CD4-positive, alpha-beta T cell treated with Interleukin-4 for 1 hour (primary cell): ENCODE results near the gene ABHD16A.
"Not testable (repeated sequence)": the region's sequence is repeated elsewhere in the genome, so short reads cannot be mapped to it uniquely, and the experiment has no call there.

Source experiments
- DNase-seq, 2 donors: peaks; one replicate each; pipeline ENCODE4 v3.0.0-alpha.2; 2020 to 2022

Gene ABHD16A

DNA sequence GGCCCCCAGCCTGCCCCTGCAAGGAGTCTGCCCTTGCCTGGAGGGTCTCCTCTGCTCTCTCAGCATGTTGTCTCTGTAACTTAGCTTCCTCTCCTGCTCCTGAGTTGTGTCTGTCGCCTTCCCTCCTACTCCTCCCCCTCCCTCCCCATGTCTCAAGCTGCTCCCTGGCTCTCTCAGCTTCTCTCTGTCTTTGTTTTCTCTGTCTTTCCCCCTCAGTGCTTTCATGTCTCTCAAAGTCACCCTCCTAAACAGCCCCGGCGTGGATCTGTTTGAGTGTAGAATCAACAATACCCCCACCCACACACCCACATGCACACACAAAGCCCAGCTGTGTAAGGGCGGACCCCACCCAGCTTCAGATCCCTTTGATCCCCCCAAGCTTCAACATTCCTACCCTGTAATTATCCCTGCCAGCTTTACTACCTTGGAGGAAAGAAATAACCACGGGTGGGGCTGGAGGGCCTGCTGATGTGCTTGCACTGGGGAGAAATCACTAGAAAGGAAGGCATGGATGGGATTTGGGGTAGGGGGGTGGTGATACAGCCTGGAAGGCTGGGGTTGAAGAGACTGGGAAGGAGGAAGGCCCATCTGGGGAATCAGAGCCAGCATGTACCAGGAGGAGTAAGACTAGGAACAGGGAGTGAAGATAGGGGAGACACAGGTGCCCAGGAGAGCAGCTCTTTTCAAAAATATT, 11.0 kb upstream of the ABHD16A start:
- no peak for DNase-seq

DNA sequence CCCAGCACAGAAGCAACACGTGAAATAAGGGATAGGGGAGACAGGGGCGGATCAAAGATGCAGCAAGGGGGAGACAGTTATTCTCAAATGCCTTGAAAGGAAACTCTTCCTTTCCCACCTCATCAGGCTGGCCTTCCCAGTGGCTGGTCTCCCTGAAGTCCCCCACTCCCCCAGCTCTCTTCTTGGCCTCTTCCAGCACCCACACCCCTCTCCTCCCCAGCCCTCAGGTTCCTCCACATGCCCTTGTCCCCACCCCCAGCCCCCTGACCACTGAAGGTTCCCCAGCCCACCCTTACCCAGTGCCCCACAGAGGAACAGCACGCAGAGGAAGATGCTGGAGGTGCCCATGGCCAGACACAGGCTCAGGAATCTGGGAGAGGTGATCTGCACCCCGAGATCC, 10.3 kb upstream of the ABHD16A start:
- DNase-seq = no peak

DNA sequence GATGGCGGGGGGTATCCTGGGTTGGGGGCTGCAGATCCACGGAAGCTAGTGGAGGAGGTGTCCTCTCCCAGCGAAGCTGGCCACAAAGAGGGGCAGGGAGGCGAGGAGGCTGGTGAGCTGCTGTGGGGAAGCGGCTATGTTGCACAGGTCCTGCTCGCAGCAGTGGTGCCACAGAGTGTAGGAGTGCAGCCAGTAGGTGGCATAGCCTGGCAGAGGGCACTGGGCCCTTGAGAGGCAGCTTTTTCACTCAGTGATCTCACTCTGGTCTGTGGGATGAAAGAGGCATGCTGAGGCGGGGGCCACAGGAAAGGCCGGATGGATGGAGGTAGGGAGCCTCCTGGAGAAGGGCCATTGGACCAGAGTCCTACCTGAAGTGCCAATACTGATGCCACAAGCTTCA, 9.2 kb upstream of the ABHD16A start:
- DNase-seq = peak; percentile 28 to 35

DNA sequence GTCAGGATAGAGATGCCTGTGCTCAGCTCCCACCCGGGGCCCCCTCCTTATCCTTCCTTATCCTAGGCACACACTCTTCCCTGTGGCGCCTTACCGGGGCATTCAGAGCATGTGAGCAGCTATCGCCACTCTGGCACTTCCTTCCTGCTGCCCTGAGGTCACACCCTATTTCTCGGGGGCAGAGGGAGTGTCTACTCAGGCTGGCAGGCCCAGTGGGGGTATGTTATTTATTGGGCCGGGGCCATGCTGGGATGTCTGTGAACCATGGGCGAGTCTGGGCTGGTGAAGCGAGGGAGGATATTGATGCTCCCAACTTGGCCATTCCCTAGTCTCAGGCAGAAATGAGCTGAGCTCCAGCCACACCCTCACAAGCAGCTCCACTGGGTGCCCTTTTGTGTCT, 8.1 kb upstream of the ABHD16A start:
- peak in 1 of 2 donors; percentile 24 for DNase-seq

DNA sequence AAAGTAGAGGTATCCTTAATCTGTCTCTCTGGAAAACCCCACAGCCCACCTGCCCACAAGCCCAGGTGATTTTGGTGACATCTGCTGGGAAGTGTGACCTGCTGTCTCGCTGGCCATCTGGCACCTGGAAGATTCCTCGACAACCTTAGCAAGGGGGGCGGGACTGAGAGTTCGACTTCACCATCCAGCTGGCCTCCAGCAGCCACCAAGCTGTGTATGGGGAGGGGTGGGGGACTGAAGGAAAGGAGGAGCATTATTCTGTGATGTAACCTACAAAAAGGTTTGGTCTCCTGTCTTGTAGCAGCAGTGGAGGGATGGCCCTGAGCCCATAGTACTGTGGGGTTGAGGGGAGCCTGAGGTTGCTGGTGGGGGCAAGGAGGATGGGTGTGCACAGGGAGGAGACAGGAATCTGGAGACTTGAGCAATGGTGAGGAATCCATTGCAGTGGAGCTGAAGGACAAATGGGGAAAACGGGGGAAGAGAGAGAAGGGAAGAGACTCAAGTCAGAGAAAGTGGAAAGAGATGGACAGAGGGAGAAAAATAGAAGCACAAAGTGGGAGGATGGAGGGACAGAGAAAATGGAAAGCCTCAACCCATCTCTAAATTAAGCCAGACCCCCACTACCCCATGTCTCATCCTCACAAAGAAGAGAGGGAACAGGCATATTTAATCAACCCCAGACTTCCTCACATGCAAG, 7.5 kb upstream of the ABHD16A start:
- no peak for DNase-seq

DNA sequence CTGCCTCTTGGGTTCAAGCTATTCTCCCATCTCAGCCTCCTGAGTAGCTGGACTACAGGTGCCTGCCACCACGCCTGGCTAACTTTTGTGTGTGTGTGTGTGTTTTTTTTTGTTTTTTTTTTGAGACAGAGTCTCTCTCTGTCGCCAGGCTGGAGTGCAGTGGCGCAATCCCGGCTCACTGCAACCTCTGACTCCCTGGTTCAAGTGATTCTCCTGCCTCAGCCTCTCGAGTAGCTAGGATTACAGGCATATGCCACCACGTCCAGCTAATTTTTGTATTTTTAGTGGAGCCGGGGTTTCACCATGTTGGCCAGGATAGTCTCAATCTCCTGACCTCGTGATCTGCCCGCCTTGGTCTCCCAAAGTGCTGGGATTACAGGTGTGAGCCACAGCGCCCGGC, 6.0 kb upstream of the ABHD16A start:
- DNase-seq = not testable (repeated sequence)

DNA sequence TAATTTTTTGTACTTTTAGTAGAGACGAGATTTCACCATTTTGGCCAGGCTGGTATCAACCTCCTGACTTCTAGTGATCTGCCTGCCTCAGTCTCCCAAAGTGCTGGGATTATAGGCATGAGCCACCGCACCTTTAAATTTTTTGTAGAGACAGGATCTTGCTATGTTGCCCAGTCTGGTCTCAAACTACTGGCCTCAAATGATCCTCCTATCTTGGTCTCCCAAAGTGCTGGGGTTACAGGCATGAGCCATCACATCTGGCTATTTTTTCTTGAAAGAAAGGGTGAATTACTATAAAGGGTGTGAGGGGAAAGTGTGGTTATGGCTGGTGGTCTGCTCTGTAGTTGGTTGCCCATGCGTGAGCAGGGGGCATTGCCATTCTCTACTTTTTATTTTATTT, 5.1 kb upstream of the ABHD16A start:
- DNase-seq = no peak

DNA sequence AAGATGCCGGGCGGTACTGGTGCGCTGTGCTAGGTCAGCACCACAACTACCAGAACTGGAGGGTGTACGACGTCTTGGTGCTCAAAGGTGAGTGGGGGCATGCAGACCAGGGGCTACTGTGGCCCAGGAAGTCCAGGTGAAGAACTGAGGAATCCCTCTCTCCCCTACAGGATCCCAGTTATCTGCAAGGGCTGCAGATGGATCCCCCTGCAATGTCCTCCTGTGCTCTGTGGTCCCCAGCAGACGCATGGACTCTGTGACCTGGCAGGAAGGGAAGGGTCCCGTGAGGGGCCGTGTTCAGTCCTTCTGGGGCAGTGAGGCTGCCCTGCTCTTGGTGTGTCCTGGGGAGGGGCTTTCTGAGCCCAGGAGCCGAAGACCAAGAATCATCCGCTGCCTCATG, 4.6 kb upstream of the ABHD16A start:
- DNase-seq = no peak

DNA sequence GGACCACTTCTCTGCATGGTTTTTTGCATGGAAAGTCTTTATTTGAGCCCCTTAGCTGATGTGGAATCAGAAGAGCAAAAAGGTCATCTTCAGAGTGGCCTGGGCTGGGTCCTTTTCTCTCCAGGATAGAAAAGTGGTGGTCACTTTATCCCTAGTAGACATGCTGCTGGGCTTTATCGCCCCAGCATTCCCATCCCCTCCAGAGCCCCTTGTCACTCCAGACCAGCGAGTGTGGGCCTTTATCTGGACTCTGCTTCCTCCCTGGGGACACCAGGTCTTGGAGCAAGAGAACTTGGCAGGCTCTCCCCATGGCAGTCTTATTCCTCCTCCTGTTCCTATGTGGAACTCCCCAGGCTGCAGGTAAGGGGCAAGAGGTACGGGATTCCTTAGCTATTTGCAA, 3.5 kb upstream of the ABHD16A start, which contains the start of gene LY6G6F:
TSS of gene LY6G6F (plus strand) at position 268 of the 400 bp plus-strand sequence. CDS start at position 309, 41 bp downstream.
- no peak for DNase-seq

DNA sequence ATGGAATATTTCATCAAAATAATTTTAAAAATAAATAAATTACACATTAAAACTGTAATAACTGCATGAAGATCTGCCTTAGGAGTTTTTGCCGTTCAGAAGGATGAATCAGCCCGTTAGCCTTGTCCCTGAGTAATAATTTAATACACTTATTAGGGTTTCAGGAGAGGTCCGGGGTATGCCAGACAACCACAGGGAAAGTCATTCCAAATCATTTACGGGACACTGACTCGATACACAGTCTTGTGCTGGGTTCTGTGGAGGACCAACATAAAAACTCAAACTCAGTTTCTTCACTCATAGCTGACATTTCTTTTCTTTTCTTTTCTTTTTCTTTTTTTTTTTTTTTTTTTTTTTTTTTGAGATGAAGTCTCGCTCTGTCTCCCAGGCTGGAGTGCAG, 2.8 kb upstream of the ABHD16A start:
- DNase-seq = no peak

DNA sequence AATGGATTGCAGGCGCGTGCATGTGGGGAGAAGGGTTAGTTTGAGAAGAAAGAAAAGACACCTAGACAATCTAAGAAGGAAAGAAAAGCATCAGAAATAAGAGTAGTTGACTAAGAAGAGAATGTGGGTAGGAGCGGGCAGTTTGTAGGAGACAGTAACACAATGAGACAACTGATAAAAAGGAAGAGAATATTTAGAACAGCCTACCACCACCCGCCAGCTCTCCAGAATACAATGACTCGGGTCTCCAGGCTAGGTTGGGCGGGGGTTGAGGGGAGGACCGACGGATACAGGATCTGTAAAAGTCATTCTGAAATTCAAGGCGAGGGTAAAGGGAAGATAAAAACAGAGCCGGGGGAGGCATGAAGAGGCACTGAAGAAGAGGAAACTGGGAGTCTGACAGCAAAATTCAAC, 712 bp downstream of the ABHD16A start:
- no peak for DNase-seq

DNA sequence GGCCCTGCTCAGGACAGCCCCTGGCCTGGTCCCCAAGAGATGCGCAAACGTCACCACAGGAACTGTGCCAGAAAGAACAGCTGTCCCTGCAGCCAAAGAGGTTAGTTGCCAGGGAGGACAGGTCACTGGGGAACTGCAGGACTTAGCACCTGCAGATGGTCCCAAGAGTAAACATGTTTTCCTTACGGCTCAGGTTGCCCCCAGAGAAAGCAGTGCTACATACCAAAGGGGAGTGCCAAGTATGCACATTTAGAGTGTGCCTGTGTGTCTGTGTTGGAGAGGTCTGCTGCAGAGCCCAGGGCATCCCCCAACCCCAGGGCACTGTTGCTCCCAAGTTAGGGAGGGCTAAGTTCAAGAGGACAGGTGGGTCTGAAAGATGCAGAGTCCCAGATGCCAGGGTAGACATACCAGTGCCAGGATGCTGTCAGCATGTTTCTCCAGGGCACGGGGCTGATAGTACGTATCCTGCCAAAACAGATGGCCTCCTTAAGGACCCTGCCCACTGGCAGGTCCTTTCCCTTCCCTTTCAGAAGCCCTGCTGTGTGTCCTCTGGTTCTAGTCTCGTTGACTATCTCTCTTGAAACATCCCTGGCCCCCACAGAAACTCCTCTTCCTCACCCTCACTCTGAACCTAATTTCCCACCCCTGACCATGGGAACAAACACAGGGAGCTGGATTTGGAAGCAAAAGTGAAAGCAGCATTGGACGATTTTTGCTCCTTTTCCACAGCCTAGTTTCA, 1.3 kb downstream of the ABHD16A start:
- peak in 1 of 2 donors; percentile 14 for DNase-seq

DNA sequence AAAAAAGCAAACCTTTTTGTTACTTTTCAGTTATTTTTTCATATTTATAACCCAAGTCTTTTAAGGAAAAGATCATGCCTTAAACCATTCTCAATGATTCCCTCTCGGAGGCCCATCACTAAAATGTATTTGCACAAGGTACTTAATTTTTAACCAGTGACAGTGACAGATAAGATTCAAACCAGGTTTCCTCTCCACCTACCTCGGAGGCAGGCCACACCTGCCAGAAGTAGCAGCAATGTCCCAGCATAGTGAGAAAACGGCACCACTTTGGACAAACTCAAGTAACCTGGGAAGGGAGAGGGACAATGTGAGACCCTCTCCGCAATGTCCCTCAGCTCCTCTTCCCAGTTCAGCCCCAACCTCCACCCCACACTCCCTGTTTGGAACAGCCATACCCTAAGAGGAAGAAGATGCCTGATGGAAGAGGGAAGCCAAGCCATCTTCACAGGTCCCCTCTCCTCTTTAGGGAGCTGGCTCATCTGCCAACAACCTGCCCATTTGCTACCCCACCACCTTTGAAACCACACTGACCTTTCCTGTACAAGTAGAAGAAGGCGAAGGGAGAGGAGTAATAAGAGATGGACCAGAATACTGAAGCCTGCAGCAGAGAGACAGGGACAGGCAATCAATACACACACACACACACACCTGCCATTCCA, 2.3 kb downstream of the ABHD16A start:
- DNase-seq = no peak

DNA sequence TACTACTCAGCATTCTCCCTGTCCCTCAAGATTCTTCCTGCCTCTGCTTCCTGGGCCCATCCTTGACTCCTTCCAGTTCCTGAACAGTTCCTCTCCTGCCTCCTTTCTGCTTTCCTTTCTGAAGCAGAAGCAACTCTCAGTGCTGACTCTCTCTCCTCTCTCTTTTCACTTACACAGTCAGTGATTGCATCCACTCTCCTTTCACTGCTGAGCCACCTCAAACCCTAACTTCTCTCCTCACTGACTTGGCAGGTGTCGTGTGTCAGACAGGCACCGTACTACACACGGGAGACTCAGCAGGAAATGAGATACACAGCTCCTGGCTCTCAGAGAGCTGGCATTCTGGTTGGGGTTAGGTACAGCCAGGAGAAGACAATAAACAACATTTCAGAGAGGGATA, 5.6 kb downstream of the ABHD16A start:
- DNase-seq = no peak

DNA sequence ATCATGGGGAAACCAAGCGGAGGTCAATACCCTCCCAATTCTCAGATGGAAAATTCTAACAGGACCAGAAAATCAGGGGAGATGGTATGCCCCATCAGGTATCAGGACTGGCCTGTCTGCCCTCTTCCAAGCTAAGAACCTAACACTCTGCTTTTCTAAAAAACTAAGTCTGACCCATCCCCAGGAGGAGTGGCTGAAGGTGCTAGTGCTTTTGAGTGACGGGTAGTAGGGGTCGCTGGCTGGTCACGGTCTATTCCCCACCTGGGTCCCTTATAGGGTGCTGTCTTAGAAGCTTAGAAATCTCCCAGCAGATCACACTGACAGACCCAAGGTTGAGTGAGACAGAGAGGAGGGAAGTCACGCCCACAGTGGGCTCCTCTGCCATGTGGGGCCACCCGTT, 9.6 kb downstream of the ABHD16A start:
- DNase-seq = no peak

DNA sequence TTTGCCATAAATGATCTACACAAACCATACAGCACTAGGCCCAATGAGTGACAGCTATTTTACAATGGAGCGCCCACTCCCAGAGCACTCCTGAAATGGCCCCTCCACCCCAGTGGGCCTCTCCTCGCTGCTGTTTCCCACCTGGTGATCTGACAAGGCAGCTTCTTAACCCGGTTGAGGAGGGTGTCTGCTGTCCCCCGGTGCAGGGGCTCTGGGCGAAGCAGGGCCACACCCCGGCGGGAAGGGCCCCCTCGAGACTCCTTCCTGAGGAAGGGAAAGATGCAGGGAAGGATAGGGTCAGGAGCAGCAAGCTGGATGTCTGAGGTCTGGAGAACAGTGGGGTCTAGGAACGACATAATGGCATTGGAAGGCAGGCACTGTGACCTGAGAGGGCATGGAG, 10.2 kb downstream of the ABHD16A start:
- no peak for DNase-seq

DNA sequence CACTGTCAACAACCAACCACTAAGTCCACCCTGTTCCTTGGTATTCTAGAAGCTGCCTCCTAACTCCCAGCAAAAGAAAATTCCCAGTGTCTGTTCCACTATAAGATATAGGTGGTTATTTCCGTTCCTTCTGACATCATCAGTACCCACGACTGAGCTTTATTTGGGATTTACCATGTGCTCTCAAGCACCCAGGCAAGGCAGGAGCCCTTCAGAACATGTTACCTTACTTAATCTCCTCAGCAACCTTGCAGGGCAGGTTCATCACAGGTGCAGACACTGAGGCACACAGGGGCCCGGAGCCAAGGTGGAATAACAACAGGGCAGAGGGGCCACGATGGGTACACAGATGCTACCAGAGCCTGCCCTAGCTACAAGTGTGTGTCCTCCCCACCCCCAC, 10.8 kb downstream of the ABHD16A start:
- DNase-seq = no peak

DNA sequence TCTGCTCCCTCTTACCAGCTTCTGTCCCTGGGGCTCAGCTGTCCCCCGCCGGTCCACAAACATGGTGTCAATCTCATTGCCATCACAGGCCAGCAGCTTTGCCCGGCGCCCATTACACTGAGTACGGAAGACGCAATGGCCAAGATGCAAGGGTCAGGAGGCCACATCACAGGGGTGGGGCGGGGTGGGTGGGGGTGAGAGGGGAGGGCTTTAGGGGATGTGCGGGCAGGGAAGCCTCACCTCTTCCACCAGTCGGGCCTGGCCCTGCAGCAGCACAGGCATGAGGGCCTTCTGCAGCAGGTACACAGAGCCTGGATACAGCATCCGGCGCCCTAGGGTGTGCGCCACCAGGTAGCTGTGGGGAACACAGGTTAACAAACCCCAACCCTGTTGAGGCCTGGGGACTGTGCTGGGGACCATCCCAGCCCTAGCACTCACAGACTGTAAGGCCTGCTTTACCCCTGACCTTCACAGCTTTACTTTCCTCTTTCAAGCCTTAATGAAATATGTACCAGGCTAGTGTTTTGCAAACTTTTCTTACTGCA, 11.5 kb downstream of the ABHD16A start:
- DNase-seq = no peak

DNA sequence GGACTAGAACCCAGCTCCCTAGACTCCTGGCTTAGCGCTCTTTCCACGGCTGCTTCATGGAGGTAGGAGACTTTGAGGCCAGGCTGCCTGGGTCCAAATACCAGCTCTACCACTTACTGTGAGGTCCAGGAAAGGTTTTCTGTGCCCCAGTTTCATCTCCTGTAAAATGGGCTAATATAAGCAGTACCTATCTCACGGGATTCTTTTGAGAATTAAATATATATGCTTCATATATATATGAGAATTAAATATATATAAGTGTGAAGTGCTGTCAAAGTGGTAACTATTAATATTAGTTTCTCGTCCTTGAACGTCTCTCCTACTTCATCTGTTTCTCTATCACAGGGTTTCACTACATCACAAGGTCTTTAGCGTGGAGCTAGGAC, 12.1 kb downstream of the ABHD16A start:
- DNase-seq = no peak

DNA sequence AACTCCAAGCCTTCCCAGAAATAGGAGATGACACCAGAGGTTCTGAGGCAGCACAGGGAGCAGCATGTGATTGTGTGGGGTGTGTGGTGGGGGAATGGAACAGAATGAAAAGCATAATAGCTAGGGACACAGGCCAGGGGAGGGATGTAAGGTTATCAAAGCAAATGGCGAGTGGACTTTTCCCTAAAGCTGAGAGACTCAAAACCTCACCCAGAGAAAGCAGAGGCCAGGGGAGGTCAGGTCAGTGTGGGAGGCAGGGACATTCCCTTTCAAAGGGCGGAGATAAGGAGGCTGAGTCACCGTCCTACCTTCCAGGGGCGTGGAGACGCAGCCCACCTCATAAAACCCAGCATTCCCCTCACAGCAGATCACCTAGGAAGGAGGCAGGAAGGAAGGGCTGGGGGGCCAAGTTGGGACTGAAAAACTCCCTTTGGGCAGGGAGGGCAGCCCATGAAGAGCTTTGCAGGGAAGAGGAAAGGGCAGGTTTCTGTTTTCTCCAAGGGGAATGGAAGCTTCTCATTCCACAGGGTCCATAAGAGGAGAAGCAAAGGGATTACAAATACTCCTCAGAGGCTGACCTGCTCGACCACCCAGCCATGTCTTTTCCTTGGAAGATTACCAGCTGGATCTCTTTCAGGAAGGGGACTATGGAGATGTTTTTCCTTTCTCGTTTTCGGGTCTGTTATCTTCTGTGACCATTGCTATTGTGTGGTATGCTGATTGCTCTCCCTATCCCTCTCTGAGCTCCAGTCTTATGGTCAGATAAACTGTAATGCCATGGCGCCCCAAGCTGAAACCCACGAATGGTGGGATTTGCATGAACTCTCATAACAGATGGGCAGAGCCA, 12.7 kb downstream of the ABHD16A start:
- DNase-seq = no peak

DNA sequence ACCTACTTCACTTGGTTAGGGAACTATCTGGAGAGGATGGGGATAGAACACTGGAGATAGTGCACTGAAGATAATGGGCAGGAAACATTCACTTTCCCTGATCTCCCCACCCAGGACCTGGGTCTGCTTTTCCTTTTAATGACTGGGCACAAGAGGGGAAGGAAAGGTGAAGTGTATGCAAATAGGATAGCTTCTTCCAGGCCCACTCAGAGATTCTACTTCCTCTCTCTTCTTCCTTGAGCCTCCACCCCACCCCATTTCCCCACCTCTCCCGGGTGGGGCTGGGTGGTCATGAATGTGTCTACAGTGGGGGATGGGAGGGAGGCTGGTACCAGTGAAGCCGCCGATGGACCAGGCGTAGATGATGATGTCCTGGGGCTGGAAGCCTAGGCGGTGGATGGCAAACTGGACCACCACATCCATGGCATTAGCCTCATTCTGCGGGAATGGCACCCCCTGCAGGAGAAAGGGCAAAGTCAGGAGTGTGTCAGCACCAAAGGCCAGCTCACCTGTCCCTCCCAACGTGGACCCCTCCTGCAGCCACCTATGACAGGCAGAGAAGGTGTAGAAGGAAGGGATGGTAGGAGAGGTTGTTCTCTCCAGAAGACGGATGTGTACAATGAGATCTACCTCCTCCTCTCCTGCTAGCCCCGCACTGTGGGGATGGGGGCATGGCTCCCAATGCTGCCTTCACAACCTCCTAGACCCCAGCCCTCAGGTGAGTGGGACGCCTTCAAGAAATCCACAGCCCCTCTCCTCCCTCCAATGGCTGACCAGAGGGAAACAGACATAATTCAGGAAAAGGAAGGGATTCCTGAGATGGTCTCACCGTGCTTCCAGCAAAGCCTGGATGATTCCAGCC, 13.6 kb downstream of the ABHD16A start:
- DNase-seq = no peak
